H1 (cell line): ENCODE measurements around the gene MAPK8IP3. TPM values are rescaled to one million over a fixed set of nuclear protein-coding genes. Genes with fewer than 3 reads are reported as not detected.

Source experiments
- CTCF ChIA-PET: fragments of 300-600 bp; sonication (Branson Sonifier 250); formaldehyde crosslinking; loops from one replicate; lab custom pipeline; 2021; ENCODE audit not compliant: partially characterized antibody; lab: Charles Lee
- POLR2A ChIA-PET: fragments of 300-600 bp; sonication (Branson Sonifier 250); formaldehyde crosslinking; loops from one replicate; lab custom pipeline; 2021; ENCODE audit warnings: inconsistent platforms; ENCODE audit not compliant: partially characterized antibody; lab: Charles Lee
- DNase-seq, 2 experiments: peaks; one replicate each; pipeline versions ENCODE4 v3.0.0 to v3.0.0-alpha.2; 2010 to 2022; ENCODE audit warnings: low spot score in 2 of 2, low read depth in 1 of 2, mixed read lengths in 1 of 2
- FAIRE-seq: peaks from 2 replicates; lab custom pipeline; 2011; peaks lifted over from hg19 to GRCh38; lab: Jason Lieb, UNC
- H2AFZ ChIP-seq: 2 replicates; pipeline ENCODE4 v1.8.1; 2012; ENCODE audit warnings: low read length, inconsistent platforms
- H2AK5ac ChIP-seq: 2 replicates; pipeline ENCODE4 v1.6.1; 2013; ENCODE audit warnings: low read depth, low read length
- H2BK120ac ChIP-seq: replicated peaks from 2 replicates; pipeline ENCODE3; 2013; ENCODE audit warnings: low read depth, low read length, inconsistent platforms
- H2BK12ac ChIP-seq: 2 replicates; pipeline ENCODE4 v1.6.1; 2013; ENCODE audit warnings: low read depth, low read length
- H2BK15ac ChIP-seq: 2 replicates; pipeline ENCODE4 v1.6.1; 2013; ENCODE audit warnings: low read length
- H2BK20ac ChIP-seq: 2 replicates; pipeline ENCODE4 v1.6.1; 2013; ENCODE audit warnings: low read length
- H2BK5ac ChIP-seq: 2 replicates; pipeline ENCODE4 v1.6.1; 2013; ENCODE audit warnings: low read depth, low read length
- H3K14ac ChIP-seq: 2 replicates; pipeline ENCODE4 v1.6.1; 2013; ENCODE audit warnings: inconsistent platforms; ENCODE audit not compliant: insufficient read length
- H3K18ac ChIP-seq: 2 replicates; pipeline ENCODE4 v1.6.1; 2013; ENCODE audit warnings: low read length; ENCODE audit errors: extremely low read depth
- H3K23ac ChIP-seq: 2 replicates; pipeline ENCODE4 v1.6.1; 2013; ENCODE audit warnings: inconsistent platforms; ENCODE audit not compliant: insufficient read length
- H3K23me2 ChIP-seq: 2 replicates; pipeline ENCODE4 v1.6.1; 2013; ENCODE audit warnings: low read depth, low read length
- H3K27ac ChIP-seq: 2 replicates; pipeline ENCODE4 v1.6.1; 2011; ENCODE audit warnings: low read depth, low read length, inconsistent platforms
- H3K27me3 ChIP-seq, 4 experiments: replicated peaks in 1 of 4; 1 replicate in 1 of 4; 2 replicates in 3 of 4; pipeline versions ENCODE4 v1.6.1 to v1.8.1; 2011 to 2013; ENCODE audit warnings: low read length in 3 of 4, mild to moderate bottlenecking in 3 of 4, inconsistent platforms in 2 of 4, mixed read lengths in 2 of 4, moderate library complexity in 1 of 4; ENCODE audit not compliant: control insufficient read depth in 3 of 4, insufficient read depth in 3 of 4; ENCODE audit errors: extremely low read depth in 1 of 4
- H3K36me3 ChIP-seq, 4 experiments: 2 replicates each; pipeline versions ENCODE4 v1.6.1 to v1.8.1; 2011 to 2013; ENCODE audit warnings: mild to moderate bottlenecking in 4 of 4, low read length in 3 of 4, moderate library complexity in 2 of 4, control low read depth in 1 of 4, inconsistent platforms in 1 of 4; ENCODE audit not compliant: insufficient read depth in 4 of 4, control insufficient read depth in 2 of 4
- H3K4ac ChIP-seq: replicated peaks from 2 replicates; pipeline ENCODE3; 2013; ENCODE audit warnings: low read length, low read depth, mixed read lengths, inconsistent platforms; ENCODE audit not compliant: insufficient read length
- H3K4me1 ChIP-seq, 4 experiments: replicated peaks in 1 of 4; 1 replicate in 1 of 4; 2 replicates in 3 of 4; pipeline versions ENCODE4 v1.6.1 to v1.8.1; 2011 to 2013; ENCODE audit warnings: low read length in 3 of 4, inconsistent platforms in 2 of 4, mixed read lengths in 1 of 4; ENCODE audit not compliant: insufficient read depth in 4 of 4, control insufficient read depth in 3 of 4
- H3K4me2 ChIP-seq, 2 experiments: 2 replicates each; pipeline versions ENCODE4 v1.6.1 to v1.8.1; 2011 to 2013; ENCODE audit warnings: low read depth in 2 of 2, low read length in 2 of 2, control low read depth in 1 of 2, inconsistent platforms in 1 of 2, mild to moderate bottlenecking in 1 of 2; ENCODE audit not compliant: insufficient read depth in 1 of 2
- H3K4me3 ChIP-seq, 4 experiments: fragments of 200-600, 300-600 bp in 1 of 4; sonication (generic), shearing (Covaris generic), sonication (Bioruptor Twin) in 1 of 4; 2 replicates each; pipeline versions ENCODE4 v1.5.1 to v1.8.1; 2011 to 2016; ENCODE audit warnings: low read length in 4 of 4, low read depth in 3 of 4, control low read depth in 2 of 4, inconsistent platforms in 2 of 4, mild to moderate bottlenecking in 2 of 4, mixed read lengths in 1 of 4, moderate library complexity in 1 of 4; ENCODE audit not compliant: insufficient read depth in 2 of 4; ENCODE audit errors: extremely low read depth in 1 of 4
- H3K56ac ChIP-seq: replicated peaks from 2 replicates; pipeline ENCODE3; 2013; ENCODE audit warnings: low read depth, mild to moderate bottlenecking, mixed read lengths, low read length, inconsistent platforms; ENCODE audit not compliant: insufficient read length
- H3K79me1 ChIP-seq: 2 replicates; pipeline ENCODE4 v1.6.1; 2013; ENCODE audit warnings: low read depth, low read length, control low read depth
- H3K79me2 ChIP-seq, 2 experiments: 2 replicates each; pipeline versions ENCODE4 v1.6.1 to v1.8.1; 2012 to 2013; ENCODE audit warnings: low read length in 2 of 2, mild to moderate bottlenecking in 2 of 2, inconsistent platforms in 1 of 2; ENCODE audit not compliant: insufficient read depth in 2 of 2, control insufficient read depth in 1 of 2
- H3K9ac ChIP-seq, 4 experiments: replicated peaks in 1 of 4; 1 replicate in 1 of 4; 2 replicates in 3 of 4; pipeline versions ENCODE4 v1.6.1 to v1.8.1; 2011 to 2013; ENCODE audit warnings: low read depth in 3 of 4, low read length in 3 of 4, control low read depth in 2 of 4, mild to moderate bottlenecking in 2 of 4, moderate library complexity in 2 of 4, inconsistent platforms in 1 of 4; ENCODE audit errors: extremely low read depth in 1 of 4
- H3K9me3 ChIP-seq, 2 experiments: 2 replicates each; pipeline versions ENCODE4 v1.6.1 to v1.8.1; 2012 to 2013; ENCODE audit warnings: mild to moderate bottlenecking in 2 of 2, moderate library complexity in 2 of 2, control low read depth in 1 of 2, inconsistent platforms in 1 of 2, low read depth in 1 of 2, low read length in 1 of 2, mixed read lengths in 1 of 2; ENCODE audit not compliant: insufficient read depth in 2 of 2
- H4K20me1 ChIP-seq, 2 experiments: replicated peaks in 1 of 2; 2 replicates each; pipeline versions ENCODE3 to v1.8.1; 2011 to 2013; ENCODE audit warnings: inconsistent platforms in 2 of 2, low read length in 2 of 2, mild to moderate bottlenecking in 1 of 2; ENCODE audit not compliant: insufficient read depth in 2 of 2, control insufficient read depth in 1 of 2
- H4K5ac ChIP-seq: 2 replicates; pipeline ENCODE4 v1.6.1; 2013; ENCODE audit warnings: low read length, low read depth, mixed read lengths, inconsistent platforms; ENCODE audit not compliant: insufficient read length
- H4K8ac ChIP-seq: 2 replicates; pipeline ENCODE4 v1.8.0; 2013; ENCODE audit warnings: mild to moderate bottlenecking, moderate library complexity, low read length, inconsistent platforms; ENCODE audit not compliant: insufficient read depth; ENCODE audit errors: extremely low read depth
- H4K91ac ChIP-seq: replicated peaks from 2 replicates; pipeline ENCODE3; 2013; ENCODE audit warnings: low read length, mixed read lengths, inconsistent platforms; ENCODE audit not compliant: insufficient read length
- CBX5 ChIP-seq: fragments of 300-800, 300-1000 bp; sonication (generic); IDR thresholded peaks from 2 replicates; pipeline ENCODE4 v1.7.1; 2016; ENCODE audit warnings: antibody characterized with exemption, low read length, low read depth
- CEBPB ChIP-seq: IDR thresholded peaks from 2 replicates; pipeline ENCODE4 v1.6.1; 2012; ENCODE audit warnings: low read depth, low read length
- FOSL1 ChIP-seq: IDR thresholded peaks from 2 replicates; pipeline ENCODE4 v1.6.1; 2011; ENCODE audit warnings: mild to moderate bottlenecking, low read depth, low read length, moderate library complexity; ENCODE audit not compliant: insufficient read depth
- KDM5A ChIP-seq: fragments of 200-600 bp; IDR thresholded peaks from 2 replicates; pipeline ENCODE4 v1.7.1; 2012; ENCODE audit warnings: mild to moderate bottlenecking, low read length, inconsistent platforms, mixed read lengths
- NANOG ChIP-seq: IDR thresholded peaks from 2 replicates; pipeline ENCODE4 v1.6.1; 2011; ENCODE audit warnings: low read length, low read depth, mild to moderate bottlenecking, inconsistent platforms; ENCODE audit not compliant: insufficient read depth, poor library complexity, severe bottlenecking
- RFX5 ChIP-seq: IDR thresholded peaks from 2 replicates; pipeline ENCODE4 v1.6.1; 2011; ENCODE audit warnings: low read depth, low read length, improper control_type of control experiment, borderline replicate concordance
- RXRA ChIP-seq: IDR thresholded peaks from 2 replicates; pipeline ENCODE4 v1.6.1; 2011; ENCODE audit warnings: low read depth, mild to moderate bottlenecking, low read length, moderate library complexity; ENCODE audit not compliant: insufficient read depth
- TAF7 ChIP-seq: optimal IDR thresholded peaks from 2 replicates; pipeline ENCODE3; 2011; ENCODE audit warnings: low read depth, mild to moderate bottlenecking, inconsistent platforms, low read length, moderate library complexity, borderline replicate concordance
- TBP ChIP-seq: IDR thresholded peaks from 2 replicates; pipeline ENCODE4 v1.6.1; 2011; ENCODE audit warnings: low read depth, low read length, improper control_type of control experiment
- TCF12 ChIP-seq: IDR thresholded peaks from 2 replicates; pipeline ENCODE4 v1.6.1; 2011; ENCODE audit warnings: low read depth, mild to moderate bottlenecking, low read length
- USF2 ChIP-seq: IDR thresholded peaks from 2 replicates; pipeline ENCODE4 v1.6.1; 2011; ENCODE audit warnings: low read length, improper control_type of control experiment
- WGBS, 2 experiments: shearing (Covaris generic) in 1 of 2; methylation state at CpG; one replicate each; pipeline versions ENCODE4 v1.1.6 to v1.1.7; 2013 to 2015; ENCODE audit warnings: low lambda C conversion rate in 2 of 2, mixed read lengths in 2 of 2, inconsistent platforms in 1 of 2, low coverage in 1 of 2, missing lambda C conversion rate in 1 of 2; ENCODE audit not compliant: insufficient replicate concordance in 2 of 2, insufficient coverage in 1 of 2, insufficient read length in 1 of 2; ENCODE audit errors: extremely low coverage in 1 of 2, missing lambda C conversion rate in 1 of 2; 5-methylcytosine and 5-hydroxymethylcytosine counted together
- polyA plus RNA-seq, 7 experiments: library from polyadenylated mRNA; depleted of rRNA in 3 of 7; stranded (reverse) in 5 of 7; unstranded in 2 of 7; fragments of >200 nt in 5 of 7; fragments of 200-250 nt in 2 of 7; gene quantifications; 1 replicate in 5 of 7; 2 replicates in 1 of 7; 4 replicates in 1 of 7; pipeline versions ENCODE4 v1.2.1 to v1.2.3, GENCODE V29; 2011 to 2013; ENCODE audit warnings: missing spikeins in 2 of 7, mixed read lengths in 2 of 7
- total RNA-seq: library from RNA; stranded (reverse); fragmentation: NEBNext Ultra II Directional; extraction: Animal tissue kit (Norgen Biotek cat#: 25700); gene quantifications from 2 replicates; pipeline ENCODE4 v1.2.1, GENCODE V29; 2021

The MAPK8IP3 gene
- total and polyA plus RNA-seq, 2 of the 8 experiments (the other 6 are each of a cell fraction or from before 2014, with no cell fraction given): 16.9 to 43.4 TPM

DNA sequence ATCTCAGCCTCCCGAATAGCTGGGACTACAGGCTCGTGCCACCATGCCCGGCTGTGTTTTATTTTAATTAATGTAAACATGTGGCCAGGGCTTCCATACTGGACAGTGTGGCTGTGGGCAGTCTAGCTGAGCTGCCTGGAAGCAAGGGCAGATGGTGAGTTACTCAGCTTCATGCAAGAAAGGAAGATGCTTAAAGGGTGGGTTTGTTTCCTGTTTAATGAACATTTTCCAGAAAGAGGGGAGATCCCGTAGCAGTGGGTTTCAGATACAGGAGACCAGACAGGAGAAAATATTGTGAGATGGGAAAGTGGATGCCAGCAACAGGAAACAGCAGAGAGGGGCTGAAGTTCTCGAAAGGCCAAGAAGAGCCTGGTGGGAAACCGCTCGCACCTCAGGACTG lies 7.3 kb downstream of the MAPK8IP3 start:
- H2BK5ac ChIP-seq: no peak overlapping the region
- no peak overlapping the region for H2BK120ac ChIP-seq
- H3K23me2 ChIP-seq: no peaks in the 10 kb centered on the region
- peaks cover 4 to 56% of the 10 kb centered on the region in 2 experiments for H3K79me2 ChIP-seq
- no peak for FAIRE-seq
- no peak overlapping the region for H2BK20ac ChIP-seq
- no peak overlapping the region for H3K4me3 ChIP-seq
- H2AK5ac ChIP-seq: no peak overlapping the region
- no peak overlapping the region for H4K8ac ChIP-seq
- H4K5ac ChIP-seq: no peak overlapping the region
- H3K23ac ChIP-seq: no peak overlapping the region
- no peak overlapping the region for H4K91ac ChIP-seq
- H3K79me1 ChIP-seq: peaks cover 11% of the 10 kb centered on the region
- POLR2A ChIA-PET: interaction anchor here (1.0 to 2.2 kb wide), 4 partner anchors 8 to 33 kb away, joined by 3 to 5 read pairs (median 4); partner anchors contain the start of gene MAPK8IP3
- no peak overlapping the region for H3K4ac ChIP-seq
- CTCF ChIA-PET: no interaction called here
- peak overlapping the region; percentile 56 to 58; a peak in 3 of 4 replicates for H3K4me2 ChIP-seq
- H4K20me1 ChIP-seq: peaks cover 7 to 22% of the 10 kb centered on the region in 2 experiments
- no peak overlapping the region for H3K9ac ChIP-seq
- no peak overlapping the region for H3K14ac ChIP-seq
- no peak overlapping the region for H2AFZ ChIP-seq
- no peak overlapping the region for H2BK12ac ChIP-seq
- WGBS, 2 experiments: 91% methylated on average over 7 of the region's 7 CpGs; no CpG with 5 or more reads in 1 of the 2 experiments
- H2BK15ac ChIP-seq: no peak overlapping the region
- H3K18ac ChIP-seq: no peak overlapping the region
- no peaks in the 10 kb centered on the region for H3K36me3 ChIP-seq
- TF ChIP-seq KDM5A: no peak
- TF ChIP-seq RFX5: no peak
- no peak for TF ChIP-seq RXRA
- TF ChIP-seq USF2: no peak
- TF ChIP-seq TCF12: no peak
- no peak for TF ChIP-seq TBP
- TF ChIP-seq TAF7: no peak
- no peak for TF ChIP-seq FOSL1
- no peak for TF ChIP-seq CEBPB
- TF ChIP-seq NANOG: no peak
- no peak for TF ChIP-seq CBX5
- TF ChIP-seq, all 59 proteins: peak for 0
- no peak overlapping the region for H3K56ac ChIP-seq
- DNase-seq: no peak
- H3K4me1 ChIP-seq: peaks cover 9 to 16% (median 14%) of the 10 kb centered on the region in 4 experiments
- no peaks in the 10 kb centered on the region for H3K27me3 ChIP-seq
- no peaks in the 10 kb centered on the region for H3K9me3 ChIP-seq
- no peak overlapping the region for H3K27ac ChIP-seq
